ENCODE data around the gene ITPRIP.

GRCh38 chr10:104333728-104334373, 4.4 kb downstream of the ITPRIP start:
- TF ChIP-seq POLR2A (IDR thresholded peaks at IDR 0.05; ENCODE audit: low read depth, low read length) (no peak), POLR2AphosphoS5 (IDR thresholded peaks at IDR 0.05; ENCODE audit: low read depth, low read length) (no peak)
